K562 (cell line): ENCODE data around the gene CNTROB. TPM values are rescaled to one million over a fixed set of nuclear protein-coding genes. Genes with fewer than 3 reads are reported as not detected.
A peak's percentile ranks its signal among the peaks of the same experiment; 100 is the strongest.

ENCODE experiments used
- ATAC-seq: fragments of 200-7000 bp; cut with Tn5 transposase; 3 replicates; pipeline ENCODE4 v1.9.1; 2020; ENCODE audit warnings: moderate library complexity
- BruUV-seq: library from RNA; stranded (reverse); fragments of 400-500 nt; replicated peaks from 2 replicates; lab custom pipeline; 2021; lab: Mats Ljungman, UMichigan
- CTCF ChIA-PET: fragments of 300-600 bp; formaldehyde crosslinking; extraction: SDS; loops from one replicate; lab custom pipeline; 2021; ENCODE audit warnings: low intra/inter-chr PET ratio; lab: Yijun Ruan, JAX
- POLR2A ChIA-PET: fragments of 300-600, 350-650 bp; sonication (Branson Sonifier 250); formaldehyde crosslinking; extraction: SDS; loops from one replicate; lab custom pipeline; 2021; ENCODE audit warnings: antibody characterized with exemption, inconsistent platforms; lab: Yijun Ruan, JAX
- DNase-seq, 4 experiments: peaks; one replicate each; pipeline versions ENCODE4 v3.0.0 to v3.0.0-alpha.2; 2011 to 2018; ENCODE audit warnings: low spot score in 3 of 4, mixed read lengths in 3 of 4; ENCODE audit errors: extremely low read depth in 1 of 4
- FAIRE-seq: peaks from 2 replicates; lab custom pipeline; 2011; peaks lifted over from hg19 to GRCh38; lab: Jason Lieb, UNC
- H2AFZ ChIP-seq: 2 replicates; pipeline ENCODE4 v1.6.0; 2011; ENCODE audit warnings: low read depth, low read length, control low read depth, inconsistent platforms
- H3K27ac ChIP-seq: fragments of 200-600 bp; 3 replicates; pipeline ENCODE4 v1.8.0; 2011; ENCODE audit warnings: low read depth, mild to moderate bottlenecking, control low read depth, inconsistent platforms, low read length, moderate library complexity, mixed read lengths; ENCODE audit errors: extremely low read depth
- H3K27me3 ChIP-seq, 2 experiments: fragments of 300-600 bp in 1 of 2; 2 replicates in 1 of 2; 3 replicates in 1 of 2; pipeline versions ENCODE4 v1.6.0 to v1.8.0; 2011; ENCODE audit warnings: inconsistent platforms in 2 of 2, low read length in 2 of 2, mild to moderate bottlenecking in 1 of 2, mixed read lengths in 1 of 2, moderate library complexity in 1 of 2; ENCODE audit not compliant: control insufficient read depth in 2 of 2, insufficient read depth in 2 of 2
- H3K36me3 ChIP-seq: fragments of 300-600 bp; 3 replicates; pipeline ENCODE4 v1.8.0; 2011; ENCODE audit warnings: mild to moderate bottlenecking, low read length, inconsistent platforms; ENCODE audit not compliant: control insufficient read depth, insufficient read depth
- H3K4me1 ChIP-seq, 2 experiments: fragments of 200-600 bp in 1 of 2; replicated peaks in 1 of 2; 2 replicates in 1 of 2; 3 replicates in 1 of 2; pipeline versions ENCODE4 v1.5.1 to v1.8.0; 2011; ENCODE audit warnings: inconsistent platforms in 2 of 2, low read length in 2 of 2, mild to moderate bottlenecking in 1 of 2, mixed read lengths in 1 of 2, moderate library complexity in 1 of 2; ENCODE audit not compliant: control insufficient read depth in 2 of 2, insufficient read depth in 2 of 2
- H3K4me2 ChIP-seq: 2 replicates; pipeline ENCODE4 v1.6.1; 2011; ENCODE audit warnings: low read length, control low read depth, inconsistent platforms, mixed read lengths; ENCODE audit not compliant: insufficient read depth
- H3K4me3 ChIP-seq: fragments of 200-600 bp; sonication (generic), shearing (Covaris generic); 2 replicates; pipeline ENCODE4 v1.5.1; 2016; ENCODE audit warnings: control low read depth, inconsistent platforms
- H3K79me2 ChIP-seq: fragments of 200-600 bp; 3 replicates; pipeline ENCODE4 v1.8.0; 2011; ENCODE audit warnings: low read length, inconsistent platforms; ENCODE audit not compliant: control insufficient read depth, insufficient read depth
- H3K9ac ChIP-seq, 2 experiments: 2 replicates each; pipeline versions ENCODE4 v1.6.0 to v1.6.1; 2011; ENCODE audit warnings: low read depth in 2 of 2, low read length in 2 of 2, control low read depth in 1 of 2, inconsistent platforms in 1 of 2, mild to moderate bottlenecking in 1 of 2, mixed read lengths in 1 of 2; ENCODE audit not compliant: insufficient read depth in 1 of 2
- H3K9me1 ChIP-seq: one replicate; pipeline ENCODE4 v1.6.0; 2011; ENCODE audit warnings: inconsistent platforms, mild to moderate bottlenecking, low read length, moderate library complexity; ENCODE audit not compliant: control insufficient read depth, insufficient read depth
- H3K9me3 ChIP-seq: replicated peaks from 2 replicates; pipeline ENCODE4 v1.5.1; 2011; ENCODE audit warnings: low read depth, low read length, inconsistent platforms; ENCODE audit not compliant: control insufficient read depth, insufficient read depth
- H4K20me1 ChIP-seq: replicated peaks from 2 replicates; pipeline ENCODE4 v1.6.1; 2011; ENCODE audit warnings: low read length, inconsistent platforms, mixed read lengths; ENCODE audit not compliant: control insufficient read depth, insufficient read depth
- GTF2E2 ChIP-seq: fragments of 200-800 bp; sonication (Bioruptor generic); IDR thresholded peaks from 2 replicates; pipeline ENCODE4 v1.6.1; 2016; ENCODE audit warnings: missing genetic modification characterization, missing compliant biosample characterization
- MTF1 ChIP-seq: fragments of 250-450 bp; sonication (Bioruptor Pico); IDR thresholded peaks from 2 replicates; pipeline ENCODE4 v1.9.0; 2021; ENCODE audit warnings: moderate library complexity, mild to moderate bottlenecking, inconsistent platforms, borderline replicate concordance
- POLR2AphosphoS2 ChIP-seq: IDR thresholded peaks from 2 replicates; pipeline ENCODE4 v1.6.1; 2012; ENCODE audit warnings: low read length, improper control_type of control experiment
- RBM25 ChIP-seq: fragments of 200-400 bp; formaldehyde crosslinking; IDR thresholded peaks from 2 replicates; pipeline ENCODE4 v1.6.1; 2018; ENCODE audit warnings: low read length, low read depth, moderate library complexity; ENCODE audit not compliant: severe bottlenecking
- SUPT5H ChIP-seq: fragments of 450-650 bp; IDR thresholded peaks from 2 replicates; pipeline ENCODE4 v1.6.1; 2016
- ZNF146 ChIP-seq: IDR thresholded peaks from one replicate; pipeline ENCODE4 v1.6.1; 2018; ENCODE audit warnings: missing compliant biosample characterization; ENCODE audit not compliant: unreplicated experiment
- ZNF586 ChIP-seq: fragments of 450-650 bp; formaldehyde crosslinking; conservative IDR thresholded peaks from 2 replicates; pipeline ENCODE4 v1.4.0; 2020; ENCODE audit warnings: mild to moderate bottlenecking, moderate library complexity
- whole genome bisulfite sequencing: fragments of 100-300 bp; shearing (Covaris generic); methylation state at CpG from one replicate; pipeline ENCODE4 v1.1.6; 2016; ENCODE audit warnings: low coverage, mixed read lengths; ENCODE audit not compliant: insufficient coverage; ENCODE audit errors: missing lambda C conversion rate; 5-methylcytosine and 5-hydroxymethylcytosine counted together
- in situ Hi-C: fragments of 300-500 bp; cut with MboI; formaldehyde crosslinking; loops from 4 replicates; pipeline ENCODE4 v1.15.0; 2018; ENCODE audit warnings: inconsistent platforms, mixed read lengths
- intact Hi-C: fragments of 100-400 bp; cut with micrococcal nuclease; formaldehyde crosslinking; loops from 2 replicates; pipeline ENCODE4 v1.14.2; 2022
- polyA plus RNA-seq, 8 experiments: library from polyadenylated mRNA; depleted of rRNA in 4 of 8; stranded (reverse) in 5 of 8; unstranded in 3 of 8; fragments of >200 nt; fragmentation: Nextera tagmentation in 2 of 8; fragmentation: Illumina TruSeq in 1 of 8; extraction: Ambion mirVana in 2 of 8; extraction: Trizol in 1 of 8; gene quantifications; 2 replicates each; pipeline versions ENCODE4 v1.2.1 to v1.2.3, GENCODE V29; 2011 to 2014; ENCODE audit warnings: inconsistent platforms in 1 of 8, missing spikeins in 1 of 8
- total RNA-seq, 7 experiments: library from RNA; depleted of rRNA in 6 of 7; stranded (reverse); fragments of >200 nt in 6 of 7; fragmentation: Illumina TruSeq in 2 of 7; extraction: Trizol in 2 of 7; gene quantifications; 2 replicates each; pipeline versions ENCODE4 v1.2.1 to v1.2.3, GENCODE V29; 2011 to 2021; ENCODE audit warnings: low replicate concordance in 1 of 7

Gene CNTROB
- total and polyA plus RNA-seq, 9 of the 15 experiments (the other 6 are each of a cell fraction or from before 2014, with no cell fraction given) = 1.9 to 33.3 (median 23.0) TPM

- Histone ChIP-seq H3K4me2 (no peak overlapping the region), H3K9ac (no peak overlapping the region), H3K9me3 (no peaks in the 10 kb centered on the region), H3K9me1 (no peaks in the 10 kb centered on the region), H3K4me3 (no peak overlapping the region), H2AFZ (no peak overlapping the region), H3K4me1 (no peaks in the 10 kb centered on the region; a peak in 1 of 5 replicates), H3K27ac (no peak overlapping the region), H3K79me2 (no peaks in the 10 kb centered on the region), H3K36me3 (peaks cover 31% of the 10 kb centered on the region), H4K20me1 (no peaks in the 10 kb centered on the region), H3K27me3 (no peaks in the 10 kb centered on the region)
- 96% methylated on average over 3 of the region's 3 CpGs for WGBS
- intact Hi-C loops (no loop called here), in situ Hi-C loops (no loop called here)
- FAIRE-seq (no peak), DNase-seq (no peak), ATAC-seq (no peak)
- BruUV-seq = no TSS peak
- ChIA-PET CTCF (no interaction called here), POLR2A (no interaction called here)
- TF ChIP-seq MTF1 (CRISPR knock-in tag) (no peak), POLR2AphosphoS2 (0 out of 2 replicates have a peak, but pooled peaks have one; percentile 51), GTF2E2 (tag) (no peak), RBM25 (peak; percentile 10), SUPT5H (0 out of 2 replicates have a peak, but pooled peaks have one; percentile 29), ZNF586 (no peak), ZNF146 (CRISPR knock-in tag) (peak; percentile 70)
Observed at GRCh38 chr17:7950578-7950977, 18.6 kb downstream of the CNTROB start.
